Prostate gland (tissue), 2 donors: ENCODE data around the gene KCNH3. TPM values are rescaled to one million over a fixed set of nuclear protein-coding genes. Genes with fewer than 3 reads are reported as not detected.

Experiments used
- DNase-seq: peaks from one replicate; pipeline ENCODE4 v3.0.0-alpha.2; 2019; ENCODE audit warnings: low spot score
- H3K27ac ChIP-seq, 2 donors: fragments of 200-600 bp; sonication (generic); 2 replicates each; pipeline ENCODE4 v1.5.1; 2017 to 2019
- H3K27me3 ChIP-seq: fragments of 200-600 bp; sonication (generic); replicated peaks from 2 replicates; pipeline ENCODE4 v1.5.1; 2019; ENCODE audit not compliant: insufficient read depth
- H3K36me3 ChIP-seq, 2 donors: fragments of 200-600 bp; sonication (generic); 1 replicate in 1 of 2; 2 replicates in 1 of 2; pipeline versions ENCODE4 v1.5.1 to v1.8.1; 2017 to 2019
- H3K4me1 ChIP-seq: fragments of 200-600 bp; sonication (generic); replicated peaks from 2 replicates; pipeline ENCODE4 v1.5.1; 2019
- H3K4me3 ChIP-seq, 2 donors: fragments of 200-600 bp; sonication (generic); 2 replicates each; pipeline ENCODE4 v1.5.1; 2017 to 2019
- H3K9me3 ChIP-seq: fragments of 200-600 bp; sonication (generic); 2 replicates; pipeline ENCODE4 v1.5.1; 2017
- CTCF ChIP-seq, 4 experiments: fragments of 200-600 bp in 2 of 4; fragments of 450-650 bp in 2 of 4; sonication (generic) in 2 of 4; IDR thresholded peaks; 1 replicate in 3 of 4; 2 replicates in 1 of 4; pipeline ENCODE4 v1.5.1; 2016 to 2019; ENCODE audit warnings: antibody characterized with exemption in 4 of 4, mild to moderate bottlenecking in 2 of 4, moderate library complexity in 2 of 4
- POLR2A ChIP-seq: fragments of 450-650 bp; IDR thresholded peaks from one replicate; pipeline ENCODE4 v1.6.1; 2016; ENCODE audit warnings: antibody characterized with exemption, mild to moderate bottlenecking
- POLR2AphosphoS5 ChIP-seq: sonication (generic); formaldehyde crosslinking; IDR thresholded peaks from one replicate; pipeline ENCODE4 v1.6.1; 2017; ENCODE audit warnings: antibody characterized with exemption
- WGBS: methylation state at CpG from one replicate; pipeline ENCODE4 v1.1.5; 2018; 5-methylcytosine and 5-hydroxymethylcytosine counted together
- intact Hi-C: fragments of 100-400 bp; cut with DNase I; formaldehyde crosslinking; loops from one replicate; pipeline ENCODE4 v1.14.2; 2022
- total RNA-seq, 2 donors: library from RNA; depleted of rRNA; stranded (reverse); fragments of >200 nt; gene quantifications; one replicate each; pipeline ENCODE4 v1.1.0, GENCODE V29; 2016

KCNH3 gene
- total RNA-seq, 2 donors from 2014 or later, result 1.8 to 2.2 TPM

- Histone ChIP-seq H3K27ac (no peak overlapping the region), H3K9me3 (no peaks in the 10 kb centered on the region), H3K36me3 (peaks cover 21 to 36% of the 10 kb centered on the region in 2 donors), H3K27me3 (no peaks in the 10 kb centered on the region), H3K4me3 (no peak overlapping the region), H3K4me1 (no peaks in the 10 kb centered on the region)
- WGBS, result 92% methylated on average over 17 of the region's 17 CpGs
- no peak for DNase-seq
- intact Hi-C loops, result no loop called here
- TF ChIP-seq POLR2A (no peak), CTCF (IDR thresholded peaks at IDR 0.05) (no peak)
These were observed 20.3 kb downstream of the KCNH3 start for GRCh38 chr12:49559011-49559675.

- no peaks in the 10 kb centered on the region for H3K4me1 ChIP-seq
- TF ChIP-seq POLR2AphosphoS5 (no peak), POLR2A (no peak), CTCF (IDR thresholded peaks at IDR 0.05) (no peak)
- no peak overlapping the region for H3K4me3 ChIP-seq
- peaks cover 21 to 44% of the 10 kb centered on the region in 2 donors for H3K36me3 ChIP-seq
- intact Hi-C loops, result no loop called here
- no peaks in the 10 kb centered on the region for H3K27me3 ChIP-seq
- WGBS, result 87% methylated on average over 7 of the region's 7 CpGs
- H3K27ac ChIP-seq, result no peak overlapping the region
- H3K9me3 ChIP-seq, result no peaks in the 10 kb centered on the region
- DNase-seq, result no peak
These were observed 21.9 kb downstream of the KCNH3 start for GRCh38 chr12:49560695-49561094.

- H3K27me3 ChIP-seq, result no peaks in the 10 kb centered on the region
- TF ChIP-seq CTCF (IDR thresholded peaks at IDR 0.05), result no peak
- no peak for TF ChIP-seq POLR2A
- TF ChIP-seq POLR2AphosphoS5, result no peak
- H3K36me3 ChIP-seq, result peaks cover 21 to 43% of the 10 kb centered on the region in 2 donors
- no peak for DNase-seq
- WGBS, result 73% methylated on average over 6 of the region's 6 CpGs
- intact Hi-C loops, result no loop called here
- no peak overlapping the region for H3K27ac ChIP-seq
- H3K9me3 ChIP-seq, result no peaks in the 10 kb centered on the region
- no peak overlapping the region for H3K4me3 ChIP-seq
- no peaks in the 10 kb centered on the region for H3K4me1 ChIP-seq
These were observed 23.4 kb downstream of the KCNH3 start for GRCh38 chr12:49562233-49562632.

DNA sequence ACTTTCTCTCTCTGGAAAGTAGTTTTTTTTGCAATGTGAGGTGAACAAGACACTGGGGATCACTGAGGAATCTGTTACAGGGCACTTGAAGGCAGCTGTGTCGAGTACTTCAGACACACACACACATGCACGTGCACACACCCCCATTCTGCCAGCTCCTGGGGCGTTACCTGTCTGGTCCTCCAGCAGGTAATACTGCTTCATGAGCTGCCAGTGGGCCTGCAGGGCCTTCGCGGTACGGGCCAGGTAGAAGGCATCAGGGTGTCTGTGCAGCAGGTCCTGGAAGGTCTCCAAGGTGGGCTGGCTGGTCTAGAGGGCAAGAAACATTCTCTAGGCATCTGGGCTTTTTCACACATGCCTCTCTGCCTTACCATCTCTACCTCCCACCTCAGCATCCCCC is 24.0 kb downstream of the KCNH3 start:
- H3K4me3 ChIP-seq, result no peak overlapping the region
- no peaks in the 10 kb centered on the region for H3K27me3 ChIP-seq
- WGBS, result 96% methylated on average over 6 of the region's 6 CpGs
- no peaks in the 10 kb centered on the region for H3K4me1 ChIP-seq
- H3K9me3 ChIP-seq, result no peaks in the 10 kb centered on the region
- TF ChIP-seq CTCF (IDR thresholded peaks at IDR 0.05) (no peak), POLR2AphosphoS5 (no peak), POLR2A (no peak)
- H3K36me3 ChIP-seq, result peaks cover 21 to 37% of the 10 kb centered on the region in 2 donors
- intact Hi-C loops, result no loop called here
- no peak for DNase-seq
- no peak overlapping the region for H3K27ac ChIP-seq

GRCh38 chr12:49563951-49564685 is 25.3 kb downstream of the KCNH3 start:
- no peak for TF ChIP-seq CTCF (IDR thresholded peaks at IDR 0.05)
- TF ChIP-seq POLR2A, result no peak
- no peak for TF ChIP-seq POLR2AphosphoS5
- WGBS, result 94% methylated on average over 14 of the region's 14 CpGs
- no peak for DNase-seq
- Histone ChIP-seq H3K4me3 (no peak overlapping the region), H3K36me3 (peaks cover 14 to 35% of the 10 kb centered on the region in 2 donors), H3K27me3 (no peaks in the 10 kb centered on the region), H3K27ac (no peak overlapping the region), H3K4me1 (peaks cover 3% of the 10 kb centered on the region), H3K9me3 (no peaks in the 10 kb centered on the region)
- intact Hi-C loops, result no loop called here
